Lung (tissue), 12 donors: Measurements from ENCODE around the gene SNAP23. TPM values are rescaled to one million over a fixed set of nuclear protein-coding genes. Genes with fewer than 3 reads are reported as not detected.

Source experiments
- ATAC-seq: fragments of 200-7000 bp; cut with Tn5 transposase; one replicate; pipeline ENCODE4 v1.9.1; 2020; ENCODE audit warnings: moderate number of reproducible peaks; ENCODE audit not compliant: insufficient read depth, low FRiP score
- DNase-seq, 3 donors: peaks; one replicate each; pipeline ENCODE4 v3.0.0-alpha.2; 2013 to 2017
- H3K27ac ChIP-seq, 2 donors: one replicate each; pipeline ENCODE4 v1.5.1; 2013; ENCODE audit warnings: mild to moderate bottlenecking in 2 of 2, moderate library complexity in 2 of 2, control low read depth in 1 of 2, inconsistent platforms in 1 of 2, low read depth in 1 of 2, low read length in 1 of 2
- H3K27me3 ChIP-seq, 3 donors: one replicate each; pipeline ENCODE4 v1.5.1; 2013; ENCODE audit warnings: low read length in 2 of 3; ENCODE audit not compliant: control insufficient read depth in 3 of 3, insufficient read depth in 3 of 3
- H3K36me3 ChIP-seq, 4 donors: one replicate each; pipeline ENCODE4 v1.5.1; 2013; ENCODE audit warnings: low read length in 4 of 4, mild to moderate bottlenecking in 1 of 4, moderate library complexity in 1 of 4; ENCODE audit not compliant: control insufficient read depth in 4 of 4, insufficient read depth in 4 of 4
- H3K4me1 ChIP-seq, 5 donors: one replicate each; pipeline ENCODE4 v1.5.1; 2013; ENCODE audit warnings: low read length in 5 of 5, mild to moderate bottlenecking in 2 of 5, moderate library complexity in 1 of 5; ENCODE audit not compliant: control insufficient read depth in 5 of 5, insufficient read depth in 5 of 5
- H3K4me3 ChIP-seq: one replicate; pipeline ENCODE4 v1.5.1; 2013; ENCODE audit warnings: mild to moderate bottlenecking, control low read depth, moderate library complexity
- H3K9ac ChIP-seq, 2 donors: one replicate each; pipeline ENCODE4 v1.5.1; 2013; ENCODE audit warnings: low read length in 2 of 2, control low read depth in 1 of 2; ENCODE audit not compliant: insufficient read depth in 1 of 2
- H3K9me3 ChIP-seq, 4 donors: one replicate each; pipeline ENCODE4 v1.5.1; 2013; ENCODE audit warnings: low read length in 3 of 4, mild to moderate bottlenecking in 1 of 4, moderate library complexity in 1 of 4; ENCODE audit not compliant: control insufficient read depth in 4 of 4, insufficient read depth in 3 of 4
- WGBS, 2 donors: extraction: QIAGEN DNeasy Blood & Tissue Kit; methylation state at CpG; one replicate each; pipeline ENCODE4 v1.1.7; 2013; 5-methylcytosine and 5-hydroxymethylcytosine counted together
- polyA plus RNA-seq, 2 donors: library from polyadenylated mRNA; stranded (reverse); fragments of 200-250 nt; gene quantifications; one replicate each; pipeline ENCODE4 v1.2.1, GENCODE V29; 2013
- total RNA-seq, 2 donors: library from RNA; depleted of rRNA in 1 of 2; stranded (reverse); fragments of >200 nt in 1 of 2; gene quantifications; one replicate each; pipeline ENCODE4 v1.2.1, GENCODE V29; 2014 to 2021
- TF ChIP-seq, protein P1 (sequence below): IDR thresholded peaks from 2 replicates; pipeline ENCODE4 v1.5.1; 2012; ENCODE audit warnings: mild to moderate bottlenecking; ENCODE audit errors: control extremely low read depth, extremely low read depth
- donor health status: control.
- donor health status: control.
- donor health status: Bipolar disorder and iron deficiency.
- donor health status: healthy.
- donor health status: DM: yes; HTN: yes; CAD: no.

Gene SNAP23
- total and polyA plus RNA-seq, 4 donors = 58.2 to 96.0 (median 62.9) TPM

DNA sequence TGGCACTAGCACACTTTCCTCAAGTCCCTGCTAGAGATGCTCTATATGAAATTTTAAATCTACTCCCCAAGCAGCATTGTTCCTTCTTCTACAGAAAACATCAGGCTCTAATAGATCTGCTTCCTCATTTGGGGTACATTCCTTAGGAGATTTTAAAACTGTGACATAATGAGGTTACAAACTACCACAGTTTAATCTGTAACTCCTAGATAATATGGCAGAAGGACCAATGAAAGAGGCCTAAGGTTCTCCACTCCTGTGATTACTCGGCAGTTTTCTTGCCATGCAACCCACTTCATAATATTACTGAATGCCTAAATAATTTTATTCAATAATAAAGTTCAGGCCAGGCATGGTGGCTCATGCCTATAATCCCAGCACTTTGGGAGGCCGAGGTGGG, 20.6 kb upstream of the SNAP23 start:
- Histone ChIP-seq H3K9me3 (no peaks in the 10 kb centered on the region), H3K4me1 (peaks cover 0 to 2% (median 0%) of the 10 kb centered on the region in 5 donors), H3K4me3 (no peak overlapping the region), H3K9ac (no peak overlapping the region), H3K36me3 (peaks cover 0 to 2% (median 0%) of the 10 kb centered on the region in 4 donors), H3K27me3 (no peaks in the 10 kb centered on the region), H3K27ac (no peak overlapping the region)
- TF ChIP-seq, protein P1, sequence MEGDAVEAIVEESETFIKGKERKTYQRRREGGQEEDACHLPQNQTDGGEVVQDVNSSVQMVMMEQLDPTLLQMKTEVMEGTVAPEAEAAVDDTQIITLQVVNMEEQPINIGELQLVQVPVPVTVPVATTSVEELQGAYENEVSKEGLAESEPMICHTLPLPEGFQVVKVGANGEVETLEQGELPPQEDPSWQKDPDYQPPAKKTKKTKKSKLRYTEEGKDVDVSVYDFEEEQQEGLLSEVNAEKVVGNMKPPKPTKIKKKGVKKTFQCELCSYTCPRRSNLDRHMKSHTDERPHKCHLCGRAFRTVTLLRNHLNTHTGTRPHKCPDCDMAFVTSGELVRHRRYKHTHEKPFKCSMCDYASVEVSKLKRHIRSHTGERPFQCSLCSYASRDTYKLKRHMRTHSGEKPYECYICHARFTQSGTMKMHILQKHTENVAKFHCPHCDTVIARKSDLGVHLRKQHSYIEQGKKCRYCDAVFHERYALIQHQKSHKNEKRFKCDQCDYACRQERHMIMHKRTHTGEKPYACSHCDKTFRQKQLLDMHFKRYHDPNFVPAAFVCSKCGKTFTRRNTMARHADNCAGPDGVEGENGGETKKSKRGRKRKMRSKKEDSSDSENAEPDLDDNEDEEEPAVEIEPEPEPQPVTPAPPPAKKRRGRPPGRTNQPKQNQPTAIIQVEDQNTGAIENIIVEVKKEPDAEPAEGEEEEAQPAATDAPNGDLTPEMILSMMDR = no peak
- WGBS, 2 donors = 68% methylated on average over 2 of the region's 2 CpGs
- no peak for ATAC-seq
- no peak for DNase-seq

DNA sequence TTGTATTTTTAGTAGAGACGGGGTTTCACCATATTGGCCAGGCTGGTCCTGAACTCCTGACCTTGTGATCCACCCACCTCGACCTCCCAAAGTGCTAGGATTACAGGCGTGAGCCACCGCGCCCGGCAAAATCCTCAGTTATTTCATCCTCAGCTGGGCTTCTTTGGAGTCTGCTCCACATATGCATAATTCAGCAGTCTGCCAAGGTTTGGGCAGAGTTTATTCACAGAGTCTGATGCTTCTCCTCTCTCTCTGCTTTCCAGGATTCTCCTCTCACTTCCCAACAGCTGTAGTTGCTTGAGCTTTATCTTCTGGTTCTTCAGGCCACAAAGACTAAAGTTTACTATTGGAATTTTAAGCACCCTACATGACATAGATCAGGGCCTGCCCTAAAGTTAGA, 12.7 kb upstream of the SNAP23 start:
- Histone ChIP-seq H3K36me3 (peaks cover 0 to 6% (median 5%) of the 10 kb centered on the region in 4 donors), H3K27me3 (no peaks in the 10 kb centered on the region), H3K4me3 (no peak overlapping the region), H3K9ac (no peak overlapping the region), H3K9me3 (peaks cover 0 to 2% (median 0%) of the 10 kb centered on the region in 4 donors), H3K27ac (no peak overlapping the region), H3K4me1 (peaks cover 0 to 6% (median 0%) of the 10 kb centered on the region in 5 donors)
- DNase-seq (no peak), ATAC-seq (no peak)
- TF ChIP-seq, protein P1 = no peak
- 96 to 99% methylated on average over 6 of the region's 6 CpGs for WGBS, 2 donors

DNA sequence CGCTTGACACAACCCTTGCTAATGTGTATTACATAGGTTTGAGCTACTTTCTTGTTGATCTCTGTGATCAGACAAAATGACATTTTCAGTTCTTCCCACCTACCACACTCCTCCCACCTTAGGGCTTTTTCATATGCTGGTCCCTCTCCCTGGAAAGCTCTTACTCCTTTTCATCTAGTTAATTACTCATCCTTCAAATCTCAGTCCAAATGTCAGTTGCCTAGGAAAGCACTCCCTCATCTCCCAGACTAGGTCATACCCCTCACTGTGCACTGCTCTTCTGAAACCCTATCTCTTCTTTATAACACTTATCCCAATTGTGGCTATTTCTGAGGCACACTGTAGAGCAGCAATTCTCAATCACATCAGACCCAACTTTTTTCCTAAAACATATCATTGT, 11.8 kb upstream of the SNAP23 start:
- Histone ChIP-seq H3K27me3 (no peaks in the 10 kb centered on the region), H3K4me3 (no peak overlapping the region), H3K27ac (no peak overlapping the region), H3K4me1 (peaks cover 0 to 12% (median 0%) of the 10 kb centered on the region in 5 donors), H3K36me3 (peaks cover 0 to 6% (median 5%) of the 10 kb centered on the region in 4 donors), H3K9me3 (peaks cover 0 to 2% (median 0%) of the 10 kb centered on the region in 4 donors), H3K9ac (no peak overlapping the region)
- ATAC-seq = no peak
- DNase-seq = no peak
- WGBS, 2 donors = 97 to 100% methylated on average over 1 of the region's 1 CpG
- TF ChIP-seq, protein P1 = no peak

DNA sequence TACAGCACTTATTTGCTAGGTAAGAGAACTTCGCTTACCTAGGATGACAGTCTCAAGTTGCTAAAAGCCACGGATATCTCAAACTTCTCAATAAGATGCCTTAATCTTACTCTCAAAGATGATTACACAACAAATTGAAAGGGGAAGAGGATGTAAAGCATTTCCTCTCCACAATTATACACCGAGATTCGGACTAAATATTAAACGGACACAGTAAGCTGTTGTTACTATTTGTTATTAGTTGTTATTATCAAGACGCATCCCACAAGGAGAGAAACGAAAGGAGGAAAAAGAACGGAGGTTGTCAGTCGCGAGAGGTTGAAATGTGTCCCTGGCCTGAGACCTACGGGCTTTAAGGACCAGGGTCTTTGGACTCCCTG, 5.2 kb upstream of the SNAP23 start:
- DNase-seq = peak in 2 of 3 donors; percentile 48 to 73
- ATAC-seq = no peak

More for the DNA sequence above, 5.2 kb upstream of the SNAP23 start:
- H3K9me3 ChIP-seq = no peaks in the 10 kb centered on the region
- no peaks in the 10 kb centered on the region for H3K27me3 ChIP-seq
- H3K9ac ChIP-seq = peak overlapping the region; percentile 91 to 97
- peaks cover 0 to 3% (median 1%) of the 10 kb centered on the region in 4 donors for H3K36me3 ChIP-seq
- peaks cover 0 to 15% (median 6%) of the 10 kb centered on the region in 5 donors for H3K4me1 ChIP-seq
- TF ChIP-seq, protein P1 = no peak
- WGBS, 2 donors = 1 to 2% methylated on average over 11 of the region's 11 CpGs
- peak overlapping the region; percentile 98 to 99 for H3K27ac ChIP-seq
- H3K4me3 ChIP-seq = peak overlapping the region; percentile 92
